ENCODE data around the gene CARHSP1. TPM values are rescaled to one million over a fixed set of nuclear protein-coding genes. Genes with fewer than 3 reads are reported as not detected.
"Not testable (repeated sequence)": the region's sequence is repeated elsewhere in the genome, so short reads cannot be mapped to it uniquely, and the experiment has no call there.

The CARHSP1 gene
- total and polyA plus RNA-seq, 4 experiments from 2014 or later, result 33.2 to 57.2 (median 41.3) TPM

GRCh38 chr16:8806272-8806983 is 62.4 kb downstream of the CARHSP1 start:
- Mint-ChIP-seq H3K36me3 (peaks cover 47 to 75% of the 10 kb centered on the region in 2 donors), H3K4me1 (peaks cover 2 to 13% (median 8%) of the 10 kb centered on the region in 4 donors), H3K27ac (peak overlapping the region in 1 of 7 donors; percentile 47), H3K9me3 (no peaks in the 10 kb centered on the region), H3K4me3 (no peak overlapping the region), H3K27me3 (no peaks in the 10 kb centered on the region)
- no peak for DNase-seq
- H3K4me1 ChIP-seq (ENCODE audit: insufficient read depth, low read length), result no peaks in the 10 kb centered on the region
- no peaks in the 10 kb centered on the region for H3K9me3 ChIP-seq (ENCODE audit: control insufficient read depth in 1 of 2, low read length in 2 of 2)
- ChIA-PET CTCF (ENCODE audit: partially characterized antibody) (interaction anchor here (1.7 kb wide), 1 partner anchor 74 kb away, joined by 7 read pairs; no protein-coding TSS in a partner anchor), POLR2A (ENCODE audit: partially characterized antibody) (interaction anchor here (1.3 kb wide), 1 partner anchor 9 kb away, joined by 3 read pairs; the partner anchor contains the start of genes PMM2 and TMEM186)
- no peaks in the 10 kb centered on the region for H3K27me3 ChIP-seq (ENCODE audit: insufficient read depth, low read length)
- no peak overlapping the region for H3K27ac ChIP-seq (ENCODE audit: low read depth, low read length)
- peaks cover 72% of the 10 kb centered on the region for H3K36me3 ChIP-seq (ENCODE audit: insufficient read depth, low read length)
- H3K4me3 ChIP-seq (ENCODE audit: low read length in 2 of 2), result no peak overlapping the region
- intact Hi-C loops (cut with micrococcal nuclease), result no loop called here

DNA sequence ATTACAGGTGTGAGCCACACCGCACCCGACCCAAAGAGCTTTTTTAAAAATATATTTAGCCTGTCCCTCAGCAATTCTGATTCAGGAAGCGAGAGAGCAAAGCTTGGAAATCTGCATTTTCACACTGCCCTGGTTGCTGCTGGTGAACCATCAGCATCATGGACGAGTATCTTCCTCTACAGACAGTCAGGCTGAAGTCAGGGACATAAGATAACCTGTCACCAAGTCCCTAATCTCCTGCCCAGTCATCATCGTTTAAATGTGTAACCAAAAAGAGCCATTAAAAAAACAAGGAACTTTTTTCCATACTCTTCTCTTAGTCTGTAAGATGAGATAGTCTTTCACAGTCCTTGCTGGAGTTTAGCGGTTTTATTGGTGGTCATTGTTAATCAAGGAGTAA is 64.5 kb downstream of the CARHSP1 start:
- no peaks in the 10 kb centered on the region for H3K27me3 Mint-ChIP-seq
- no peak overlapping the region for H3K4me3 ChIP-seq (ENCODE audit: low read length in 2 of 2)
- peaks cover 10% of the 10 kb centered on the region for H3K4me1 ChIP-seq (ENCODE audit: insufficient read depth, low read length)
- CTCF ChIA-PET (ENCODE audit: partially characterized antibody), result no interaction called here
- H3K27me3 ChIP-seq (ENCODE audit: insufficient read depth, low read length), result no peaks in the 10 kb centered on the region
- peaks cover 54% of the 10 kb centered on the region for H3K36me3 ChIP-seq (ENCODE audit: insufficient read depth, low read length)
- H3K27ac Mint-ChIP-seq, result peak overlapping the region in 1 of 7 donors; percentile 60
- no peaks in the 10 kb centered on the region for H3K9me3 ChIP-seq (ENCODE audit: control insufficient read depth in 1 of 2, low read length in 2 of 2)
- no peaks in the 10 kb centered on the region for H3K9me3 Mint-ChIP-seq
- POLR2A ChIA-PET (ENCODE audit: partially characterized antibody), result no interaction called here
- intact Hi-C loops (cut with micrococcal nuclease), result no loop called here
- H3K36me3 Mint-ChIP-seq, result peaks cover 41 to 65% of the 10 kb centered on the region in 2 donors
- no peak for DNase-seq
- H3K27ac ChIP-seq (ENCODE audit: low read depth, low read length), result no peak overlapping the region
- H3K4me3 Mint-ChIP-seq, result no peak overlapping the region
- peaks cover 4 to 15% (median 11%) of the 10 kb centered on the region in 4 donors for H3K4me1 Mint-ChIP-seq

- H3K4me3 ChIP-seq (ENCODE audit: low read length in 2 of 2); POLR2A ChIA-PET (ENCODE audit: partially characterized antibody); intact Hi-C loops (cut with micrococcal nuclease); H3K27me3 ChIP-seq (ENCODE audit: insufficient read depth, low read length); H3K4me3 Mint-ChIP-seq; DNase-seq; H3K9me3 Mint-ChIP-seq; H3K9me3 ChIP-seq (ENCODE audit: control insufficient read depth in 1 of 2, low read length in 2 of 2); H3K27ac ChIP-seq (ENCODE audit: low read depth, low read length); H3K27me3 Mint-ChIP-seq; H3K27ac Mint-ChIP-seq: not testable (repeated sequence)
- H3K36me3 Mint-ChIP-seq, result peaks cover 38 to 61% of the 10 kb centered on the region in 2 donors
- peaks cover 9 to 21% (median 16%) of the 10 kb centered on the region in 4 donors for H3K4me1 Mint-ChIP-seq
- Histone ChIP-seq H3K4me1 (ENCODE audit: insufficient read depth, low read length) (peaks cover 15% of the 10 kb centered on the region), H3K36me3 (ENCODE audit: insufficient read depth, low read length) (peaks cover 49% of the 10 kb centered on the region)
- CTCF ChIA-PET (ENCODE audit: partially characterized antibody), result interaction anchor here (0.6 kb wide), 1 partner anchor 367 kb away, joined by 3 read pairs; no protein-coding TSS in a partner anchor
Observed at GRCh38 chr16:8803733-8804132, 65.1 kb downstream of the CARHSP1 start.

Other genes starting within 250 kb of the CARHSP1 start
- gene METTL22, start 247.3 kb downstream of the CARHSP1 start, total RNA-seq, result 10 to 100 TPM; 42.9 to 49.8 TPM
- gene METTL22, start 247.3 kb downstream of the CARHSP1 start, polyA plus RNA-seq, result 10 to 100 TPM in 1 of 2 donors, 1 to 10 TPM in 1; 6.2 to 14.2 TPM
- 10 to 100 TPM; 10.0 to 10.8 TPM for gene ABAT, start 194.4 kb downstream of the CARHSP1 start, total RNA-seq
- gene ABAT, start 194.4 kb downstream of the CARHSP1 start, polyA plus RNA-seq, result 1 to 10 TPM; 2.8 to 3.1 TPM
- 10 to 100 TPM; 15.6 to 17.9 TPM for gene TMEM186, start 71.4 kb downstream of the CARHSP1 start, total RNA-seq
- gene TMEM186, start 71.4 kb downstream of the CARHSP1 start, polyA plus RNA-seq, result 10 to 100 TPM in 1 of 2 donors, 1 to 10 TPM in 1; 9.4 to 20.0 TPM
- 10 to 100 TPM; 51.7 to 61.7 TPM for gene PMM2, start 71.2 kb downstream of the CARHSP1 start, total RNA-seq
- gene PMM2, start 71.2 kb downstream of the CARHSP1 start, polyA plus RNA-seq, result 10 to 100 TPM; 21.2 to 35.1 TPM
- gene LITAFD, start 13.3 kb upstream of the CARHSP1 start, total RNA-seq, result not detected
- gene LITAFD, start 13.3 kb upstream of the CARHSP1 start, polyA plus RNA-seq, result not detected
- 100 to 1,000 TPM; 194 to 206 TPM for gene USP7, start 94.9 kb upstream of the CARHSP1 start, total RNA-seq
- gene USP7, start 94.9 kb upstream of the CARHSP1 start, polyA plus RNA-seq, result 10 to 100 TPM in 1 of 2 donors, 1 to 10 TPM in 1; 4.8 to 17.8 TPM
- 10 to 100 TPM; 89.6 to 90.5 TPM for gene HAPSTR1, start 222.6 kb upstream of the CARHSP1 start, total RNA-seq
- 10 to 100 TPM in 1 of 2 donors, 1 to 10 TPM in 1; 7.2 to 21.1 TPM for gene HAPSTR1, start 222.6 kb upstream of the CARHSP1 start, polyA plus RNA-seq